ENCODE data around the gene CALHM3.
A peak's percentile ranks its signal among the peaks of the same experiment; 100 is the strongest.

Gene CALHM3

DNA sequence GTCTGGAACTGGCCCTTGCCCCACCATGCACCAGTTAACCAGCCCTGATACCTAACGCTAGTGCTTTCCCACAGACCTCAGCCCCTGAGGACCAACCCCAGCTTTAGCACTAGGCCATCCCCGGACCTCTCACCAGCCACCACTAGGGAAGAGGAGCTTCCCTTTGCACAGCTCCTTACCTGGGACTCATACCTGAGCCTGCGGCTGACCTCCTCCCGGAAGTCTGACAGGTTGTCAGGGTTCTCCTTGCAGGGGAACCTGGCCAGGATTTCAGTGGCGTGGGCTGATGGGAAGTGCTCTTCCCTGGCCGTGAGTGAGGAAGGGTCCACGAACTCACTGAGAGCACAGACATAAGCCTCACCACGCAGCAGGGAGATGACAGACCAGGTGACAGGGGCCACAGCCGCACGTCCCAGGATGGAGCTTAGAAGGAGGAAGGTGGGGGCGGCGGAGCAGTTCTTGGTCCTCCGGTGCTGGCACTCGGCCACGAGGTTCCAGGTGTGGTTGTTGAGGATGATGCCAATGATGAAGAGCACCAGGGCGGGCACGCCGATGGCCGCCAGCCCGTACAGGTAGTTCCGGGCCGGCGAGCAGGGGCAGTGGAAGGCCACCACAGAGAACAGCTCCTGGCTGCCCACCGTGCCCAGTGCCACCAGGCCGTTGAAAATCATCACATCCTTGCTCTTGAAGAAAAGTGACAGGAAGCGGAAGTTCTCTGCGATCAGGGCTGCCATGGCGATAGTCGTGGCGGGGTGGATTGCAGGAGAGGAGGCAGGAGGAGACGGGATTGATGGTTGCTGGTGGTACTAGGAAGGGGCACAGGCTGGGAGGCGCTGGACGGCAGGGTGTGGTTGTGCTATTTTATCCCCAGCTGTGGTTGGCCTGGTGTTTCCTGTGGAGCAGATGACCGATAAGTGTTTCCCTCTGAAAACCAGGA, 29.6 kb downstream of the CALHM3 start:
- no peaks in the 10 kb centered on the region for H3K4me1 ChIP-seq (ENCODE audit: control insufficient read depth, insufficient read depth, low read length)
- peak overlapping the region; percentile 82 for H3K4me3 ChIP-seq (ENCODE audit: low read length)
- H3K27me3 ChIP-seq (ENCODE audit: control insufficient read depth, insufficient read depth, low read length), result no peaks in the 10 kb centered on the region
- H3K36me3 ChIP-seq (ENCODE audit: control insufficient read depth, insufficient read depth, low read length), result peaks cover 15% of the 10 kb centered on the region
- H3K9ac ChIP-seq (ENCODE audit: low read length), result no peak overlapping the region
- H3K27ac ChIP-seq (ENCODE audit: low read depth, low read length), result no peak overlapping the region

DNA sequence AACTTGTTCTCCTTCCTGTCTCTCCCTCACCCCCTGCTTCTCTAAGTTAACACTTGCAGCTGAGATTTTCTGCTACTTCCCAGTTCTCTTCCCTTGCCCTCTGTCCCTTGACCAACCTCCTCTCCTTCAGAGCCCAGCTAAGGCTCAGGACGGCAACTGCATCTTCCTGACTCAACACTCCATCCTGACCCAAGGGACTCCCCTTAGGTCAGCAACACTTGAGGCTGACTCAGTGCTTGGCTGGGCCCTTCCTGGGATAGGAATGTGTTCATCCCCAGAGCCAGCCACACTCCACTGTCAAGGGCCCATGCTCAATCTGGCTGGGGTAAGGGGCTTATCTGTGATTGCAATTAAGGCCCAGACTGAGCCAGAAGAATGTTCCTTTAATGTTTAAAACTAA, 30.3 kb downstream of the CALHM3 start:
- Histone ChIP-seq H3K4me1 (ENCODE audit: control insufficient read depth, insufficient read depth, low read length) (no peaks in the 10 kb centered on the region), H3K9ac (ENCODE audit: low read length) (no peak overlapping the region), H3K36me3 (ENCODE audit: control insufficient read depth, insufficient read depth, low read length) (peaks cover 22% of the 10 kb centered on the region), H3K27me3 (ENCODE audit: control insufficient read depth, insufficient read depth, low read length) (no peaks in the 10 kb centered on the region), H3K4me3 (ENCODE audit: low read length) (no peak overlapping the region), H3K27ac (ENCODE audit: low read depth, low read length) (no peak overlapping the region)

GRCh38 chr10:103447187-103447586, 31.9 kb downstream of the CALHM3 start:
- H3K36me3 ChIP-seq (ENCODE audit: control insufficient read depth, insufficient read depth, low read length), result peaks cover 33% of the 10 kb centered on the region
- H3K4me3 ChIP-seq (ENCODE audit: low read length), result no peak overlapping the region
- H3K27ac ChIP-seq (ENCODE audit: low read depth, low read length), result no peak overlapping the region
- H3K4me1 ChIP-seq (ENCODE audit: control insufficient read depth, insufficient read depth, low read length), result no peaks in the 10 kb centered on the region
- H3K9ac ChIP-seq (ENCODE audit: low read length), result no peak overlapping the region
- no peaks in the 10 kb centered on the region for H3K27me3 ChIP-seq (ENCODE audit: control insufficient read depth, insufficient read depth, low read length)

DNA sequence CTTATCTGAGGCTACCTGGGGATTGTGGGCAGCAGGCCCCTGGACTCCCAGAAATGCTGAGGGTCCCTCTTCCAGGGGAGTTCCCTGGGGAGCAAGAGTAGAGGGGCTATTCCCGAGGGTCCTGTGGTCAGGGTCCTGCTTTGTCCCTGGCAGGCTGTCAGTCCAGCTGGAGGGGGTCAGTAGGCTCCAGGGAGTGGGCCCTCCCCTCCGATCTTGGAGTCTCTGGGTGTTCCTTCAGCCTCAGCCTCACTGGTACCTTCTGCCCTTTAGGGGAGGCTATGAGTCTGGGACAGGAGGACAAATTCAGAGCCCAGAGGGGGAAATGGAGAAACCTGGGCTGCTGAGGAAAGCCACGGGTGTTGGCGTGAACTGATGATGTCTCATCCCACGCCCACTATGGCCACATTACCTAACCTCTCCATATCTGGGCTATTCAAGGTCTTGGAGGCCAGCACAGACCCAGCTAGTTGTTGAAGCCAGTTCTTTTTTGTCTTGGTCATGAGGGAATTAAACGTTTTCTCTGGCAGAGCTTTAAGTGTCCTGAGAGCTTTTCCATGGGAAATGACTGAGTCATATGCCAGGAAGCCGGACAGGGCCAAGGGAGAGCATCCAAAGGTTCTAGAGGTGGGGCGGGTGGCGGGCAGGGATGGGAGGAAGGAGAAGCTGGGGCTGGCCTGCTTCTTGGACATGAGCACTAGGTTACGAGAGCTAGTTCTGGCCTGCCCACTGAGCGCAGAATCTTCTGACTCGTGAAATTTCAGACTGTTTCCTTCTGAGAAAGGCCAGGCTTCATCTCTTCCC, 33.1 kb downstream of the CALHM3 start:
- Histone ChIP-seq H3K36me3 (ENCODE audit: control insufficient read depth, insufficient read depth, low read length) (peaks cover 37% of the 10 kb centered on the region), H3K27me3 (ENCODE audit: control insufficient read depth, insufficient read depth, low read length) (no peaks in the 10 kb centered on the region), H3K4me3 (ENCODE audit: low read length) (no peak overlapping the region), H3K27ac (ENCODE audit: low read depth, low read length) (peak overlapping the region; percentile 50), H3K9ac (ENCODE audit: low read length) (no peak overlapping the region), H3K4me1 (ENCODE audit: control insufficient read depth, insufficient read depth, low read length) (no peaks in the 10 kb centered on the region)

GRCh38 chr10:103445366-103445765, 33.7 kb downstream of the CALHM3 start:
- H3K27ac ChIP-seq (ENCODE audit: low read depth, low read length), result peak overlapping the region; percentile 50
- H3K4me3 ChIP-seq (ENCODE audit: low read length), result no peak overlapping the region
- H3K27me3 ChIP-seq (ENCODE audit: control insufficient read depth, insufficient read depth, low read length), result no peaks in the 10 kb centered on the region
- H3K4me1 ChIP-seq (ENCODE audit: control insufficient read depth, insufficient read depth, low read length), result no peaks in the 10 kb centered on the region
- H3K36me3 ChIP-seq (ENCODE audit: control insufficient read depth, insufficient read depth, low read length), result peaks cover 37% of the 10 kb centered on the region
- no peak overlapping the region for H3K9ac ChIP-seq (ENCODE audit: low read length)

DNA sequence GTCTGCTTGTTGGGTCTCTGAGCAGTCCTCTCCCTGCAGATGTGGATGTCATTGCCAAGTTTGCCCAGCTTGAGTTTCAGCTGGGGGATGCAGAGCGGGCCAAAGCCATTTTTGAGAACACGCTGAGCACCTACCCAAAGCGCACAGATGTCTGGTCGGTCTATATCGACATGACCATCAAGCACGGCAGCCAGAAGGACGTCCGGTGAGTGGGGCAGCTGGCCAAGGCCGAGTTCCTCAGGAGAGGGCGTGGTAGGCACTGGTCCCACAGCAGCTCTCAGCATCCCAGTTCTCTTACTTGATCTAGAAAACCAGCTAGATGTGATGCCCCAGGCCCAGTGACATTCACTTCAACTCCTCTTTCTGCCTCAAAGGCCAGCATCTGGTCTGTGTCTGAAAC, 34.6 kb downstream of the CALHM3 start:
- Histone ChIP-seq H3K27me3 (ENCODE audit: control insufficient read depth, insufficient read depth, low read length) (no peaks in the 10 kb centered on the region), H3K4me1 (ENCODE audit: control insufficient read depth, insufficient read depth, low read length) (no peaks in the 10 kb centered on the region), H3K36me3 (ENCODE audit: control insufficient read depth, insufficient read depth, low read length) (peaks cover 40% of the 10 kb centered on the region), H3K27ac (ENCODE audit: low read depth, low read length) (no peak overlapping the region), H3K4me3 (ENCODE audit: low read length) (no peak overlapping the region), H3K9ac (ENCODE audit: low read length) (no peak overlapping the region)

GRCh38 chr10:103443475-103444185, 35.4 kb downstream of the CALHM3 start:
- Histone ChIP-seq H3K36me3 (ENCODE audit: control insufficient read depth, insufficient read depth, low read length) (peaks cover 43% of the 10 kb centered on the region), H3K27me3 (ENCODE audit: control insufficient read depth, insufficient read depth, low read length) (no peaks in the 10 kb centered on the region), H3K27ac (ENCODE audit: low read depth, low read length) (no peak overlapping the region), H3K9ac (ENCODE audit: low read length) (no peak overlapping the region), H3K4me1 (ENCODE audit: control insufficient read depth, insufficient read depth, low read length) (no peaks in the 10 kb centered on the region), H3K4me3 (ENCODE audit: low read length) (no peak overlapping the region)

GRCh38 chr10:103442031-103442461, 37.0 kb downstream of the CALHM3 start:
- H3K9ac ChIP-seq (ENCODE audit: low read length), result no peak overlapping the region
- peaks cover 46% of the 10 kb centered on the region for H3K36me3 ChIP-seq (ENCODE audit: control insufficient read depth, insufficient read depth, low read length)
- H3K4me1 ChIP-seq (ENCODE audit: control insufficient read depth, insufficient read depth, low read length), result no peaks in the 10 kb centered on the region
- H3K27ac ChIP-seq (ENCODE audit: low read depth, low read length), result no peak overlapping the region
- H3K27me3 ChIP-seq (ENCODE audit: control insufficient read depth, insufficient read depth, low read length), result no peaks in the 10 kb centered on the region
- H3K4me3 ChIP-seq (ENCODE audit: low read length), result no peak overlapping the region

GRCh38 chr10:103441611-103442010, 37.4 kb downstream of the CALHM3 start:
- Histone ChIP-seq H3K27me3 (ENCODE audit: control insufficient read depth, insufficient read depth, low read length) (no peaks in the 10 kb centered on the region), H3K9ac (ENCODE audit: low read length) (no peak overlapping the region), H3K27ac (ENCODE audit: low read depth, low read length) (no peak overlapping the region), H3K4me1 (ENCODE audit: control insufficient read depth, insufficient read depth, low read length) (no peaks in the 10 kb centered on the region), H3K4me3 (ENCODE audit: low read length) (no peak overlapping the region), H3K36me3 (ENCODE audit: control insufficient read depth, insufficient read depth, low read length) (peaks cover 46% of the 10 kb centered on the region)

GRCh38 chr10:103441206-103441605, 37.8 kb downstream of the CALHM3 start:
- H3K36me3 ChIP-seq (ENCODE audit: control insufficient read depth, insufficient read depth, low read length), result peaks cover 46% of the 10 kb centered on the region
- H3K27me3 ChIP-seq (ENCODE audit: control insufficient read depth, insufficient read depth, low read length), result no peaks in the 10 kb centered on the region
- no peak overlapping the region for H3K4me3 ChIP-seq (ENCODE audit: low read length)
- no peaks in the 10 kb centered on the region for H3K4me1 ChIP-seq (ENCODE audit: control insufficient read depth, insufficient read depth, low read length)
- H3K9ac ChIP-seq (ENCODE audit: low read length), result no peak overlapping the region
- no peak overlapping the region for H3K27ac ChIP-seq (ENCODE audit: low read depth, low read length)

DNA sequence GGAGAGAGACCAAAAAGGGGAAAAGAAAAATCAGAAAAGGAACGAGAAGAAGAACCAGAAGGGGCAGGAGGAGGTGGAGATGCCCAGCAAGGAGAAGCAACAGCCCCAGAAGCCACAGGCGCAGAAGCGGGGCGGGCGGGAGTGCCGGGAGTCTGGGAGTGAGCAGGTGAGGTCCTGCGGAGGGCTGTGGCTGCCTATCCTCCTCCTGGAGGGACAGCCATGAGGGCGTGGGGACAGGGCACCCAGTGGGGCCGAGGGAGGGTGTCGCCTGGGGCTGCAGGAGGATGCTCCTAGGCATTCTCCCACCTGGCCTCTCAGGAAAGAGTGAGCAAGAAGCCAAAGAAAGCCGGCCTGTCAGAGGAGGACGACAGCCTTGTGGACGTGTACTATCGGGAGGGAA, 38.6 kb downstream of the CALHM3 start:
- Histone ChIP-seq H3K9ac (ENCODE audit: low read length) (no peak overlapping the region), H3K27ac (ENCODE audit: low read depth, low read length) (no peak overlapping the region), H3K27me3 (ENCODE audit: control insufficient read depth, insufficient read depth, low read length) (no peaks in the 10 kb centered on the region), H3K4me1 (ENCODE audit: control insufficient read depth, insufficient read depth, low read length) (no peaks in the 10 kb centered on the region), H3K36me3 (ENCODE audit: control insufficient read depth, insufficient read depth, low read length) (peaks cover 48% of the 10 kb centered on the region), H3K4me3 (ENCODE audit: low read length) (no peak overlapping the region)

GRCh38 chr10:103439776-103440175, 39.3 kb downstream of the CALHM3 start:
- H3K27ac ChIP-seq (ENCODE audit: low read depth, low read length), result no peak overlapping the region
- peaks cover 42% of the 10 kb centered on the region for H3K36me3 ChIP-seq (ENCODE audit: control insufficient read depth, insufficient read depth, low read length)
- H3K4me1 ChIP-seq (ENCODE audit: control insufficient read depth, insufficient read depth, low read length), result no peaks in the 10 kb centered on the region
- H3K27me3 ChIP-seq (ENCODE audit: control insufficient read depth, insufficient read depth, low read length), result no peaks in the 10 kb centered on the region
- no peak overlapping the region for H3K9ac ChIP-seq (ENCODE audit: low read length)
- no peak overlapping the region for H3K4me3 ChIP-seq (ENCODE audit: low read length)

Data from rectal smooth muscle tissue (tissue), 1 donor.